ENCODE data around the gene SEL1L3.

DNA sequence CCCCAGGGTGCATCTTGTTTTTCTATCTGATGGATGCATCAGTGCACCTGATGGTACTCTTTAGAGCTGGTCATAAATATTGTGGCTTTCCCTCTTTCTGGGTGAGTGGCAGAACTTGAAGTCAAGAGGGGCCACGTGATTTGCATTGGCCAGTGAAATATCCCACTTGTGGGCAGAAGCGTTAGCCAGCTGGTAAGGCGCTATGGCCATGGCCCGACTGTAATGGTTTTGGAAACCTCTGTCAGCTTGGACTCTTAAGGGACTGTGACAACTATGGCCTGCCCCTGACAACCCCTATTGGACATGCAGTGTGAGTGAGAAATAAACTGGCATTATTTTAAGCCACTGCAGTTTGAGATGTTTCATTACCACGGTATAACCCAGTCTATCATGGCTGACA, 72.8 kb downstream of the SEL1L3 start:
- TF ChIP-seq, protein P1, sequence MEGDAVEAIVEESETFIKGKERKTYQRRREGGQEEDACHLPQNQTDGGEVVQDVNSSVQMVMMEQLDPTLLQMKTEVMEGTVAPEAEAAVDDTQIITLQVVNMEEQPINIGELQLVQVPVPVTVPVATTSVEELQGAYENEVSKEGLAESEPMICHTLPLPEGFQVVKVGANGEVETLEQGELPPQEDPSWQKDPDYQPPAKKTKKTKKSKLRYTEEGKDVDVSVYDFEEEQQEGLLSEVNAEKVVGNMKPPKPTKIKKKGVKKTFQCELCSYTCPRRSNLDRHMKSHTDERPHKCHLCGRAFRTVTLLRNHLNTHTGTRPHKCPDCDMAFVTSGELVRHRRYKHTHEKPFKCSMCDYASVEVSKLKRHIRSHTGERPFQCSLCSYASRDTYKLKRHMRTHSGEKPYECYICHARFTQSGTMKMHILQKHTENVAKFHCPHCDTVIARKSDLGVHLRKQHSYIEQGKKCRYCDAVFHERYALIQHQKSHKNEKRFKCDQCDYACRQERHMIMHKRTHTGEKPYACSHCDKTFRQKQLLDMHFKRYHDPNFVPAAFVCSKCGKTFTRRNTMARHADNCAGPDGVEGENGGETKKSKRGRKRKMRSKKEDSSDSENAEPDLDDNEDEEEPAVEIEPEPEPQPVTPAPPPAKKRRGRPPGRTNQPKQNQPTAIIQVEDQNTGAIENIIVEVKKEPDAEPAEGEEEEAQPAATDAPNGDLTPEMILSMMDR (conservative IDR thresholded peaks at IDR 0.05; ENCODE audit: low read depth, low read length), result no peak
- no peak for TF ChIP-seq EZH2 (IDR thresholded peaks at IDR 0.05; ENCODE audit: low read length, unreplicated experiment)
- no peak for TF ChIP-seq EZH2phosphoT487 (IDR thresholded peaks at IDR 0.05; ENCODE audit: borderline replicate concordance, low read length)

All from PC-3 (cell line).